ENCODE data around the gene ZNF578.
"Not testable (repeated sequence)": the region's sequence is repeated elsewhere in the genome, so short reads cannot be mapped to it uniquely, and the experiment has no call there.

The ZNF578 gene

GRCh38 chr19:52516191-52516590, 62.8 kb downstream of the ZNF578 start:
- no peak for TF ChIP-seq CTCF (IDR thresholded peaks at IDR 0.05; ENCODE audit: insufficient read depth, low read length, missing control alignments)
- no peak overlapping the region for H3K4me3 ChIP-seq (ENCODE audit: low read depth, low read length)
- DNase-seq (ENCODE audit: low read depth, low spot score), result no peak
- ChIA-PET POLR2A (no interaction called here), CTCF (no interaction called here)

- no peak for DNase-seq (ENCODE audit: low read depth, low spot score)
- POLR2A ChIA-PET, result no interaction called here
- H3K4me3 ChIP-seq (ENCODE audit: low read depth, low read length), result no peak overlapping the region
- no peak for TF ChIP-seq CTCF (IDR thresholded peaks at IDR 0.05; ENCODE audit: insufficient read depth, low read length, missing control alignments)
- CTCF ChIA-PET, result no interaction called here
Observed at GRCh38 chr19:52518646-52519045, 65.3 kb downstream of the ZNF578 start.

- CTCF ChIA-PET; POLR2A ChIA-PET; DNase-seq (ENCODE audit: low read depth, low spot score); H3K4me3 ChIP-seq (ENCODE audit: low read depth, low read length): not testable (repeated sequence)
Observed at GRCh38 chr19:52519175-52519574, 65.8 kb downstream of the ZNF578 start.

GRCh38 chr19:52520013-52520412, 66.7 kb downstream of the ZNF578 start:
- POLR2A ChIA-PET, result no interaction called here
- TF ChIP-seq CTCF (IDR thresholded peaks at IDR 0.05; ENCODE audit: insufficient read depth, low read length, missing control alignments), result no peak
- DNase-seq (ENCODE audit: low read depth, low spot score), result no peak
- no peak overlapping the region for H3K4me3 ChIP-seq (ENCODE audit: low read depth, low read length)
- CTCF ChIA-PET, result no interaction called here

GRCh38 chr19:52522551-52522950, 69.2 kb downstream of the ZNF578 start:
- ChIA-PET POLR2A (interaction anchor here (0.6 kb wide), 1 partner anchor 484 kb away, joined by 3 read pairs; no protein-coding TSS in a partner anchor), CTCF (no interaction called here)
- no peak for DNase-seq (ENCODE audit: low read depth, low spot score)
- no peak overlapping the region for H3K4me3 ChIP-seq (ENCODE audit: low read depth, low read length)
- TF ChIP-seq CTCF (IDR thresholded peaks at IDR 0.05; ENCODE audit: insufficient read depth, low read length, missing control alignments), result no peak

GRCh38 chr19:52524086-52524485, 70.7 kb downstream of the ZNF578 start:
- POLR2A ChIA-PET, result no interaction called here
- no peak for TF ChIP-seq CTCF (IDR thresholded peaks at IDR 0.05; ENCODE audit: insufficient read depth, low read length, missing control alignments)
- no peak overlapping the region for H3K4me3 ChIP-seq (ENCODE audit: low read depth, low read length)
- DNase-seq (ENCODE audit: low read depth, low spot score), result no peak
- CTCF ChIA-PET, result no interaction called here

GRCh38 chr19:52527134-52527955, 74.0 kb downstream of the ZNF578 start, which contains the start of gene ZNF808:
ZNF808 (plus strand) TSS chr19:52527668; CDS start chr19:52543285, 15,617 bp downstream.
- peak; percentile 21 for DNase-seq (ENCODE audit: low read depth, low spot score)
- ChIA-PET CTCF (interaction anchor here (1.1 kb wide), 2 partner anchors 10 to 48 kb away, joined by 3 to 4 read pairs; no protein-coding TSS in a partner anchor), POLR2A (no interaction called here)
- H3K4me3 ChIP-seq (ENCODE audit: low read depth, low read length), result peak within 1 kb of the TSS; percentile 71
- TF ChIP-seq CTCF (IDR thresholded peaks at IDR 0.05; ENCODE audit: insufficient read depth, low read length, missing control alignments), result peak; percentile 64
